Fibroblast of villous mesenchyme (primary cell): ENCODE measurements around the gene MINDY4. TPM values are rescaled to one million over a fixed set of nuclear protein-coding genes. Genes with fewer than 3 reads are reported as not detected.

Experiments used
- DNase-seq: peaks from one replicate; pipeline ENCODE4 v3.0.0-alpha.2; 2010; ENCODE audit warnings: low read depth
- H3K4me3 ChIP-seq: 2 replicates; pipeline ENCODE4 v1.5.1; 2011; ENCODE audit warnings: low read depth, mild to moderate bottlenecking, low read length
- CTCF ChIP-seq: IDR thresholded peaks from 2 replicates; pipeline ENCODE4 v1.5.1; 2012; ENCODE audit warnings: low read depth, mild to moderate bottlenecking, low read length; ENCODE audit not compliant: insufficient read depth
- total RNA-seq: library from RNA; depleted of rRNA; stranded (reverse); fragments of >200 nt; gene quantifications from 2 replicates; pipeline ENCODE4 v1.2.3, GENCODE V29; 2012

The MINDY4 gene
- total RNA-seq, 1 donor = 17.3 TPM

DNA sequence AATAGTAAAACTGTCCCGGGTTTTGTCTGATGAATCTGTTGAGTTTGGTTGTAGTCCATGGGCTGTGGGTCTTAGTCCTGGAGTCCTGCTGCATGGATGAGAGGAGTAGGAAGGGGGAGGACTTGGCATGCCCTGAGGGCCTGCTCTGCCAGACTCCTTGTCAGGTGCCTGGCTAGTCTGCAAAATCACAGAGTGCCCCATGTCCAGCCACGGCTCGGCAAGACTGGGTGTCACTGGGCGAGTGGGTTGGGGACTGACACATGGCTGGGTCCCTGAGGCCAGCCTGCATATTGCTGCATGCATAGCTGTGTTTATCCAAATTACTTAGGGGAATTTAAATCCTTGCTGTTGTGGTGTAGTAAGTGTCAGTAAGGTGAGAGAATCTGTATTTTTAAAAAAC lies 9.7 kb downstream of the MINDY4 start:
- no peak for TF ChIP-seq CTCF
- no peak overlapping the region for H3K4me3 ChIP-seq
- DNase-seq = no peak

- H3K4me3 ChIP-seq = no peak overlapping the region
- no peak for DNase-seq
- TF ChIP-seq CTCF = no peak
Observed at GRCh38 chr7:30782690-30783089, 11.5 kb downstream of the MINDY4 start.

GRCh38 chr7:30785786-30786185 lies 14.6 kb downstream of the MINDY4 start:
- TF ChIP-seq CTCF = no peak
- DNase-seq = no peak
- no peak overlapping the region for H3K4me3 ChIP-seq

GRCh38 chr7:30787486-30787885 lies 16.3 kb downstream of the MINDY4 start:
- no peak for TF ChIP-seq CTCF
- DNase-seq = no peak
- H3K4me3 ChIP-seq = no peak overlapping the region

GRCh38 chr7:30788640-30789333 lies 17.6 kb downstream of the MINDY4 start:
- no peak for TF ChIP-seq CTCF
- no peak overlapping the region for H3K4me3 ChIP-seq
- no peak for DNase-seq

GRCh38 chr7:30789334-30789711 lies 18.1 kb downstream of the MINDY4 start:
- DNase-seq = peak; percentile 76
- no peak for TF ChIP-seq CTCF
- no peak overlapping the region for H3K4me3 ChIP-seq

DNA sequence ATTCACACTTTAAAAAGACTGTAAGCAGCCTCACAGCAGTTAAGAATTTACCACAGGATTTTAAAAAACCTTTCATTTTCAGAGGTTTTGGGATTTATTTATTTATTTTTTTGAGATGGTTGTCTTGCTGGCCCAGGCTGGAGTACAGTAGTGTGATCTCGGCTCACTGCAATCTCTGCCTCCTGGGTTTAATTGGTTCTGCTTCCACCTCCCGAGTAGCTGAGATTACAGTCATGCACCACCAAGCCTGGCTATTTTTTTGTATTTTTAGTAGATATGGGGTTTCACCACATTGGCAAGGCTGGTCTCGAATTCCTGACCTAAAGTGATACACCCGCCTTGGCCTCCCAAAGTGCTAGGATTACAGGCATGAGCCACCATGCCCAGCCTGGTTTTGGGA lies 19.1 kb downstream of the MINDY4 start:
- DNase-seq = no peak
- no peak for TF ChIP-seq CTCF
- no peak overlapping the region for H3K4me3 ChIP-seq
